Right lobe of liver (tissue), 4 donors: ENCODE results near the gene MAK.

ENCODE experiments used
- CTCF ChIP-seq, 4 donors: fragments of 200-600 bp in 3 of 4; fragments of 450-650 bp in 1 of 4; IDR thresholded peaks; one replicate each; pipeline versions ENCODE4 v1.5.1 to v1.8.0; 2016 to 2022; ENCODE audit warnings: antibody characterized with exemption in 4 of 4, mild to moderate bottlenecking in 2 of 4
- POLR2A ChIP-seq: fragments of 450-650 bp; IDR thresholded peaks from one replicate; pipeline ENCODE4 v1.6.1; 2017; ENCODE audit warnings: antibody characterized with exemption, mild to moderate bottlenecking
- donor health status: DM: no; HTN: no; CAD: no.
- donor health status: DM: no; HTN: no; CAD: no.
- donor health status: DM: no; HTN: yes; CAD: no.

GRCh38 chr6:10837995-10838793, at the start of gene MAK:
- TF ChIP-seq POLR2A, result no peak
- no peak for TF ChIP-seq CTCF (IDR thresholded peaks at IDR 0.05)
